HL-60/S4 treated with phorbol 12-myristate 13-acetate at 8.2 ng/mL for 4 days and 3 days (cell line): ENCODE results near the gene SSUH2.

Source experiments
- in situ Hi-C: fragments of 300-500 bp; cut with MboI; formaldehyde crosslinking; loops from 2 replicates; pipeline ENCODE4 v1.15.0; 2022; ENCODE audit warnings: low sequenced_read_pairs

The SSUH2 gene

GRCh38 chr3:8643693-8644365, 769 bp downstream of the SSUH2 start:
- in situ Hi-C loops = no loop called here

- in situ Hi-C loops = no loop called here
Observed at GRCh38 chr3:8642001-8642400, 2.6 kb downstream of the SSUH2 start.

- in situ Hi-C loops = no loop called here
Observed at GRCh38 chr3:8641472-8641871, 3.1 kb downstream of the SSUH2 start.

- in situ Hi-C loops = no loop called here
Observed at GRCh38 chr3:8640223-8640622, 4.4 kb downstream of the SSUH2 start.

- in situ Hi-C loops = no loop called here
Observed at GRCh38 chr3:8639659-8640000, 5.0 kb downstream of the SSUH2 start.

GRCh38 chr3:8638994-8639658, 5.5 kb downstream of the SSUH2 start:
- in situ Hi-C loops = no loop called here

GRCh38 chr3:8637348-8637747, 7.2 kb downstream of the SSUH2 start:
- in situ Hi-C loops = no loop called here

- in situ Hi-C loops = no loop called here
Observed at GRCh38 chr3:8635631-8636030, 9.0 kb downstream of the SSUH2 start.

GRCh38 chr3:8635125-8635524, 9.5 kb downstream of the SSUH2 start:
- in situ Hi-C loops = no loop called here

- in situ Hi-C loops = no loop called here
Observed at GRCh38 chr3:8632402-8633237, 12.0 kb downstream of the SSUH2 start.

GRCh38 chr3:8631661-8632060, 12.9 kb downstream of the SSUH2 start:
- in situ Hi-C loops = no loop called here

GRCh38 chr3:8629151-8630021, 15.2 kb downstream of the SSUH2 start:
- in situ Hi-C loops = no loop called here

GRCh38 chr3:8627949-8628348, 16.6 kb downstream of the SSUH2 start:
- in situ Hi-C loops = no loop called here

- in situ Hi-C loops = no loop called here
Observed at GRCh38 chr3:8627201-8627940, 17.2 kb downstream of the SSUH2 start.

GRCh38 chr3:8625991-8626390, 18.6 kb downstream of the SSUH2 start:
- in situ Hi-C loops = no loop called here

- in situ Hi-C loops = loop anchor here (25.0 kb wide), 1 partner anchor 187 kb away; no protein-coding TSS in a partner anchor
Observed at GRCh38 chr3:8624612-8625011, 20.0 kb downstream of the SSUH2 start.

GRCh38 chr3:8623741-8624140, 20.9 kb downstream of the SSUH2 start:
- in situ Hi-C loops = loop anchor here (25.0 kb wide), 1 partner anchor 186 kb away; no protein-coding TSS in a partner anchor

- in situ Hi-C loops = loop anchor here (25.0 kb wide), 1 partner anchor 186 kb away; no protein-coding TSS in a partner anchor
Observed at GRCh38 chr3:8622873-8623691, 21.5 kb downstream of the SSUH2 start.

- in situ Hi-C loops = loop anchor here (25.0 kb wide), 1 partner anchor 185 kb away; no protein-coding TSS in a partner anchor
Observed at GRCh38 chr3:8621872-8622271, 22.7 kb downstream of the SSUH2 start.
